Inferior parietal cortex (tissue), 1 donor: Measurements from ENCODE around the gene LIN9.

Experiments
- DNase-seq: peaks from one replicate; pipeline ENCODE4 v3.0.0-alpha.2; 2016; ENCODE audit errors: extremely low spot score

LIN9 gene

DNA sequence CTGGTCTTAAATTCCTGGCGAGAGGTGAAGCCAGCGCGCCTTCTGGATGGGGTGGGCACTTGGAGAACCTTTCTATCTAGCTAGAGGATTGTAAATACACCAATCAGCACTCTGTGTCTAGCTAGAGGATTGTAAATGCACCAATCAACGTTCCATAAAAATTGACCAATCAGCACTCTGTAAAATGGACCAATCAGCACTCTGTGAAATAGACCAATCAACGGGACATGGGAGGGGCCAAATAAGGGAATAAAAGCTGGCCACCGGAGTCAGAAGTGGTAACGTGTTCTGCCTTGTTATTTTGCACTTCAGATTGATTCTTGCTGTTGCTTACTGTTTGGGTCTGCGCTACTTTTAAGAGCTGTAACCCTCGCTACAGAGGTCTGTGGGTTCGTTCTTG is 12.0 kb upstream of the LIN9 start:
- DNase-seq: no peak

DNA sequence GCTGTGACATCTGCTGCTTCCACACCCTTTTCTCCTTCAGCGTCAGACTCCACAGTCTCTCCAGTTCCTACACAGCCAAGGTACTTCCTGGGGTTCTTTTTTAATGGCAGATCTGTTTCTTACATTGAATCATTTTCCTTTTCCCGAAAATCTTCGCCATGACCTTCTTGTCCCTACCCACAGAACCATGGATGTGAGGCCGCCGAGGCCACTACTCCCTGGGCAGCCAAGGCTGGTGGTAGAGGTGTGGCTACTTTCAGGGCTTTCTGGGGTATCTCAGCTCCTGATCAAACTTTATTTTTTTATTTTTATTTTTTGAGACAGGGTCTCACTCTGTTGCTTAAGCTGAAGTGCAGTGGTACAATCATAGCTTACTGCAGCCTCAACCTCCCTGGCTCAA is 9.5 kb upstream of the LIN9 start:
- DNase-seq: no peak

DNA sequence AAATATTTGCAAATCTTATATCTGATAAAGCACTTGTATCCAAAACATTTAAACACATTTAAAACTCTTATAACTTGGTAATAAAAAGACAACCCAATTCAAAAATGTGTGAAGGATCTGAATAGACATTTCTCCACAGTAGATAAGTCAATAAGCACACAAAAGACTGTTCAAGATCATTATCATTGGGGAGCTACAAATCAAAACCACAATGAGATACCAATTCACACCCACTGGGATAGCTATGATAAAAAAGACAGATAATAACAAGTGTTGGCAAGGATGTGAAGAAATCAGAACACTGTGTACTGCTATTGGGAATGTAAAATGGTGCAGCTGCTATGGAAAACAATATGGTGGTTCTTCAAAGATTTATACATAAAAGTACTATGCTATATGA is 5.1 kb upstream of the LIN9 start:
- no peak for DNase-seq

DNA sequence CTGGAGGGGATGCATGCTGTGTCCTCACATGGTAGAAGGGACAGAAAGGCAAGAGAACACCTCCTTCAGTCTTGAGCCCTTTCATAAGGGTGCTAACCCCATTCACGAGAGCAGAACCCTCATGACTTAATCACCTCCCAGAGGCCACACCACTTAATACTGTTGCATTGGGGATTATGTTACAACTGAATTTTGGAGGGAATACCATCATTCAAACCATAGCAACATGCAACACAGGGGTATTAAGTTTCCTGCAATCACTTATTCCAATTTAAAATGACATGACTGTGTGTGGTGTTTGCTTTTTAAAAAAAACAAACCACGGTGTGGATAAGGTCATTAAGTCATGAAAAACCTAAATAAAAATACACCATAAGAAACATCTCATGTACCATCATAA is 3.1 kb upstream of the LIN9 start:
- DNase-seq: no peak

DNA sequence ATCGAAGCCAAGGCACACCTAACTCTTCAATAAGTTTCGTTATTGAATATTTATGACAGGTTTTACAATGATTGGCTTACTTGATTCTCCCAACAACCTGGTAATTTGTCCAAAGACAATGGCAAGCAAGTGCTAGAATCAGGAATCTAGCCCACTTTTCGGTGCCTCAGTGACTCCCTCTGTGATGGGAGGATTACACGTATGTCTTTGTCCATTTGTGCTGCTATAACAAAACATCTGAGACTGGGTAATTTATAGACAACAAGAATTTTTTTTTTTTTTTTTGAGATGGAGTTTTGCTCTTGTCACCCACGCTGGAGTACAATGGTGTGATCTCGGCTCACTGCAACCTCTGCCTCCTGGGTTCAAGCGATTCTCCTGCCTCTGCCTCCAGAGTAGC is 2.4 kb upstream of the LIN9 start:
- DNase-seq: no peak

DNA sequence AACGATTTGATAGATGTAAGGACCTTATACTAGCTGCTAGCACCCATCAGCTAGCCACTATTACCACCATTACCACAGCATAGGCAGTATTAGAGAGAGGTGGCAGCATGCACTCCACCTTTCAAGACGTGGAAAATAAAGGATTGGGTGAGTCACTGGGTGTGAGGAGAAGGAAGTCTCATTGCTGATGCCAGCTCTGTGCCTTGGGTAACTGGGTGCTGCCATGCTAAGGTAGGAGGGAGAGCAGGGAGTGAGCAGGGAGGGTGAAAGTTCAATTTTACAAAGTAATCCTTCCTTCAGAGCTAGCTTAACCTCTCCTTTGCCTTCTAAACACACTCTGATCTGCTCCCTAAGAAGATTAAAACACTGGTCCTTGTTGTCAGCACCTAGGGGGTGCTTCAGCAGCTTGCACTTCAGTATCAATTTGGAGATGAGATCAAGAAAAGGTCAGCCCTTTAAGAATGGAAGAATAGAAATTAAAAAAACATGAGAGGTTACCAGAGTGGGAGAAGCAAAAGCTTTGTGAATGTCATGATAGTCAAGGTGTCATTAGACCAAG is 1.8 kb upstream of the LIN9 start:
- no peak for DNase-seq

DNA sequence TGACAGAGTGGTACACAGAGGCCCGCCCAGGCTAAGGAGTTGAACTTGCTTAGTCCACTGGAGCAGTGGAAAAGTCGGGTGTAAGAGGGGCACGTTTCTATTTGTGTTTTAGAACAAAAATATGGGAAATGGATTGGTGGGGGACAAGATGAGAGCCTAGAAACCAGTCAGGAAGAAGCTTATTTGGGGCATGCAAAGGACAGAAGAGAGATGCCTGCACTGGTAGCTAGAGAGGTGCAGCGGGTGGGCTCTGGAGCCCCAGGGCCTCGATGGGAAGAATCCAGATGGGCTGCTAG is 1.2 kb upstream of the LIN9 start:
- no peak for DNase-seq

DNA sequence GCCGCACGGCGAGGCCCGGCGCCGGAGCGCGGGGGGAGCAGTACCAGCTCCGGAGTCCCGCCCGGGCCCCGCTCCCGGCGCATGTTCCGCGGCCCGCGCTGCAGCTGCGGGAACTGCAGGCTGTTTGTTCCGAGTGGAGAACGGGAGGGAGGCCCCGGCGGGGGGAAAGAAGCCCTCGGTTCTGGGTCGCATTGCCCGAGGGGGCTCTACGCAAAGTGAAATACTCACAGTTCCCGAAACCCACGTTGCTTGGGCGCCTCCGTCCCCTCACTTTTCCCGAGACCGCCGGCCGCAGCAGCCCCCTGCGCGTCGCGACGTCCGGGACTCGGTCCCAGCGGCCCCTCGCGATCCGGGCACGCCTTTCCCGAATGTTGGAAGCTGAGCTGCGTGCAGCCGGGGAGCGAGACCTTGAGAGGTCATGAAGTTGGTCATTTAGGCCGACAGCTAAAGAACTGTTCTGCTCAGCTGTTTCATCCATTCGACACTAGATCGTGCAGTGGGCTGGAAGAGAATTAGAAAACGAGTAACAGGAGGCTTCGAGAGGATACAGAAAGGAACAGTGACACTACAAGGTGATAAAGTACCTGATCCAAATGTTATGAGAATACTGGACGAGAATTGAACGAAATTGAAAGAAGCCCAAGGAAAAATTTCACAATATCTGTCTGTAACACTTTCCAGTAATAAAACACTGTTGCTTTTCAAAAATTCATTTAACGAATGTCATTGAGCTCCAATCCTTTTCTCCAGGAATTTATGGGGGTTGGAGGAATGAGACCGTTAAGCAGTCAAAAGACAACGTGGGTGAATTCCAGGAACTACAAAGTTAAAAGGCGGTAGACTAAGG is 657 bp upstream of the LIN9 start:
- peak; percentile 32 for DNase-seq

DNA sequence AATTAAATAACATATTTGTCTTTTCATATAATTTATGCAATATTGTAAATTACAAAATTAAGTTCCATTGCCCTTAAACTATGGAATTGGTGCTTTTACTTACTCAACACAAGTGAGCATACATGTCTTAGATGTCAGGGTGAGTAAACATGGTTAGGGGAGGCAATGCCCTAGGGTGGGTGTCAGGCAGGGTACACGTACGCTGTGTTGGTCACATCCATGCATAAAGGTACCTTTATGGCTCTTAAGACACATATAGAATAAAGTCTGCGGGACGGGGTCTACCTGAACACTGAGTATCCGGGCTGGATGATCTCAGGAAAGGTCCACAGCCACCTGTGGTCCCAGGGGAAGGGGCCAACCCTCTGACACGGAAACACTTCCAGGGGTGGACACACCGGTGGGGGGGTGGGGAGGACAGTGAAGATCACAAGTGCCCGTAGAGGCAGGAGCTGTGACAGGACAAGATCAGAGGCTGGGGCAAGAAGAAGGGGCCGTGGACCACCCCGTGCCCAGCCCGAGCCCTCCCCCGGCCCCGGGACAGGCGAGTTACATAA is 720 bp downstream of the LIN9 start:
- DNase-seq: no peak

DNA sequence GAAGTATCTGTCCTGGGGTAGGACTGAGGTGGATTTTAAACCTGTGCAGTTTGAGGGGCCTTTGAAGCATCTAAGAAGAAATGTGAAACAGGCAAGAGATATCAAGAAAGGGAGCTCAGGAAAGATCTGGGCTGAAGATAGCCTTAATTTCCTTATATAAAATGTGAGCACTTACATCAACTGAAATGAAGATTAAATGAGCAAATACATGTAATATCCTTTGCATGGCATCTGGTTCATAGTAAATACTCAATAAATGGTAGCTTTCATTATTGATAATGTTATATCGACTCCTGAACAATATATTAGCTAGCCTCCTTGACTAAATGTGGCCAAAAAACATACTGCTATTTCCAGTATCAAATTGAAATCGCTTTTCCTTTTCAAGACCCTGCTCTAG is 2.5 kb downstream of the LIN9 start:
- DNase-seq: no peak

DNA sequence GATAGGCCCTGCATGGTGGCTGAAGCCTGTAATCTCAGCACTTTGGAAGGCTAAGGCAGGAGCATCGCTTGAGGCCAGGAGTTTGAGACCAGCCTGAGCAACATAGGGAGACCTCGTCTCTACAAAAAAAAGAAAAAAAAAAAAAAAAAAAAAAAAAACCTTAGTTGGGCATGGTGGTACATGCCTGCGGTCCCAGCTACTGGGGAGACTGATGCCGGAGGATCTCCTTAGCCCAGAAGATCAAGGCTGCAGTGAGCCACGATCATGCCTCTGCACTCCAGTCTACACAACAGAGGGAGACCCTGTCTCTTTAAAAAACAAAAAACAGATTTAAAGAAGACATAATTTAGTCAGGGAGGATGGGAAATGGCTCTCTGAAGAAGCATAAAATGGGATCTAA is 3.8 kb downstream of the LIN9 start:
- no peak for DNase-seq

DNA sequence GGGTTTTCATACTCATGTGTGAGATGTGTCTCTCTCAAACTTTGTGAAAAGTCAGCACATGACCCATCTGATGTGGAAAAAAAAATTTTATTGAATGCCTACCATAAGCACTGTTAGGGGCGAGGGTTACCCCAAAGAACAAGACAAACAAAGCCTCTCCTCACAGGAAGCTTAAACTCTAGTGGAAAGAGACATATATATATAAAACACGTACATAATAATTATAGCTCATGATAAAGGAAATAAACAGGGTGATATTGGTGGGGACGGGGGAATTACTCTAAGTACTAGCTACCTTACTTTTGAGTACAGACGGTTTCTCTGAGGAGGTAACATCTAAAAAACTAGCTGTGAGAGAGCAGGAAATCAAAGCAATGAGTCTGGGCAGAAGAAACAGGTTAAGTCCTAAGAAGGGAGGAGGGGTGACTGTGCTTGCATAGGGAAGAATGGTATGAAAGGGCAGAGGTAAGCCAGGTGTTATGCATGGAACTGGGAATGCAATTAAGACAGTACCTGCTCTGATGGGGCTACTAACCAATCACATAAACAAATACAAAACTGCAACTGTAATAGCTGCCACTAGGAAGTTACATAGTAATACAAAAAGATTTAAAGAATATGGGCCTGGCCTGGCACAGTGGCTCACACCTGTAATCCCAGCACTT is 4.5 kb downstream of the LIN9 start:
- no peak for DNase-seq

DNA sequence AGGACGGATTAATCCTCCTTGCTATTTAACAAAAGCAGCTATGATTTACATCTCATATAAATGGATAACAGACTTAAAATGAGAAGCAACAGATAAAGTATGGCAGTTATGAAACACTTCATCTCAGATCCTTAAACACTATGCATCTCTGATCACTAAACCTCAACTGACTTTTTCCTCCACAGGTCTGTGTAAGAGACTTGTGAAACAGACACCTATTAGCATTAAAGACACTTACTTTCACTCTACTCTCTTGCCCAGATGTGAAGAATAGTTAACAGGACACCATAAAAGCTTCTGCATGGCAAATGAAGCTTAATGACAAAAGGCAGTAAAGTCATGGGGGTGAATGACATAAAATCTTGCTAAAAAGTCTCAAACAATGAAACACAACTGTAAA is 6.2 kb downstream of the LIN9 start:
- no peak for DNase-seq

DNA sequence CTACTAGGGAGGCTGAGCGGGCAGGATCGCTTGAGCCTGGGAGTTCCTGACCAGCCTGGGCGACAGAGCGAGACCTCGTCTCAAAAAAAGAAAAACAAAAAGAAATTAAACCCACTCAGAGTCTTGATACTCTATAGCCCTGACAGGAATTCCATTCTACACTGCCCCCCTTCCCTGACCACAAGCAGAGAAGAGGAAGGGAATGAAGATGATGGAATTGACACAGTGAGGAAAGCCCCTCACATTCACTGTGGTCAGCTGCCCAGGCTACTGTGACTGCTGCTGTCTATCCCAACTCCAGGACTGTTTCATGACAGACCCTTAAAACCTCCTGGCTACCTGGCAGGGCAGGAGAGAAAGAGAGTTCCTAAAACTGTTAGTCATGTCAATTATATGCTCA is 12.1 kb downstream of the LIN9 start:
- DNase-seq: no peak

DNA sequence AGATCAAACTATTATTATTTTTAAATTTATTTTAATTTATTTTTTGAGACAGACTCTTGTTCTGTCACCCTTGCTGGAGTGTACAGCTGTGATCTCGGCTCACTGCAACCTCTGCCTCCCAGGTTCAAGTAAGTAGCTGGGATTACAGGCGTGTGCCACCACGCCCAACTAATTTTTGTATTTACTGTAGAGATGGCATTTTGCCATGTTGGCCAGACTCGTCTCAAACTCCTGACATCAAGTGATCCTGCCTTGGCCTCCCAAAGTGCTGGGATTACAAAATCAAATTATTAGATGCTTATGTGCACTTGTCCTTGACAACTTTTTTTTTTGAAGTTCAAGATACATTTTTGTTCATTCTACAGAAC is 15.4 kb downstream of the LIN9 start:
- DNase-seq: no peak

DNA sequence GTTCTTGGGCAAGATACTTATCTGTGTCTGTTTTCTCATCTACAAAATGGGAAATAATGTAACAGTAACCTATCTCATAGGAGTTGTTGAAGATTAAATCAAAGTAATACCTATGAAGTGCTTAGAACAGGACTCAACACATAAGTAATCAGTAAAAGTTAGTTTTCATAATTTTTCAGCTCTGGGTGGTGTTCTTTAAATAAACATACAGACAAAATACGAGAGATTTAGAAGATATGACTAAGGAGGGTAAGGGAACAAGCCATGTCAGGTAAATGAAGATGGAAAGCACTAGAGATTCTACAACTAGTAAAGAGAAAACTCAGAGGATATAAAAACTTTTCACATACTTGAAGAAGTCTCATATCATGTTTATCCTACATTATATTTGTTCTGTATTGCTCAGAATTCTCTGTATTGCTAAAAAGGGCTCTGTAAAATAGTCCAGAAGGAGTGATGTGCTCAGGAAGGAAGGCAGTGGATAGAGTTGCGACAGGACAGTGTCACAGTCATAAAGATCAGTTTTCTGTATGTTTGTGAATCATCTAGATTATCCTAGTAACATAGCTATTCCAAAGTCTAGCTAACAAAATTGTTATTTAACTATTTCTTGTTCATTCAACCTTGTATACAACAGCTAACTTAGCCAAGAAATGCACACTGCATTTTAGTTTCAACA is 16.0 kb downstream of the LIN9 start:
- no peak for DNase-seq

DNA sequence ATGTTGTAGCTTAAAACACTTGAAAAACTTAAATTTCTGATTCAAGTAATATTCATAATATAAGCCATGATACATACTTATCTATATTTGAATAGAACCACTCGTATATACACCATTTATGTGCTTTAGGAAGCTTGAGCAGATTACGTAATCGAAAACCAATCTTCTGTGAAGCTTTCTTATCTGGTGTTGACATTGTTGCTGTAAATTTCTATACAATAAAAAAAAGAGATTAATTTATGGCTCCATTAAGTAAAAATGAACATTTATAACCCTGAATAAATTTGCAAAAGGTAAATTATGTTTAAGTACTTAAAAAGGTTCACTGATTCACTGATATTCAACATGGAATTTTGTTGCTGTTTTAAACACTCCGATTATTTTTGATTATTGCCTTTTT is 21.4 kb downstream of the LIN9 start:
- no peak for DNase-seq

DNA sequence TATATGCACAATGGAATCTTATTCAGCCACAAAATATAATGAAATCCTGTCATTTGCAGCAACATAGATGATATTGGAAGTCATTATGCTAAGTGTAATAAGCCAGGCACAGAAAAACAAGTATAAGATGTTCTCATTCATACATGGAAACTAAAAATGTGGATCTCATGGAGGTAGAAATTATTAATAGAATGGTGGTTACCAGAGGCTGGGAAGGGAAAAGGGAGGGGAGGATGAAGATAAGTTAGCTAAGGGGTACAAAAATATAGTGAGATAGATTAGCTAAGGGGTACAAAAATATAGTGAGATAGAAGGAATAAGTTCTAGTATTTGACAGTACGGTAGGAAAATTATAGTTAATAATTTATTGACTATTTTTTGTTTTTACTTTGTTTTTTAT is 27.9 kb downstream of the LIN9 start:
- DNase-seq: no peak

DNA sequence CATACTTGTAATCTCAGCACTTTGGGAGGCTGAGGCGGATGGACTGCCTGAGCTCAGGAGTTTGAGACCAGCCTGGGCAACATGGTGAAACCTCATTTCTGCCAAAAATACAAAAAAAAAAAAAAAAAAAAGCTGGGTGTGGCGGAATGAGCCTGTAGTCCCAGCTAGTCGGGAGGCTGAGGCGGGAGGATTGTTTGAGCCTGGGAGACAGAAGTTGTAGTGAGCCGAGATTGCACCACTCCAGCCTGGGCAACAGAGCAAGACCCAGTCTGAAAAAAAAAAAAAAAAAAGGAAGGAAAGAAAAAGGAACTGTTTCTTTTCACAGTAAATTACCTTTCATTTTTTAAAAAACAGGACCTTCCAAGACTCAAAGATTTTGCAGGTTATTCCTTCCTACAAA is 29.5 kb downstream of the LIN9 start:
- no peak for DNase-seq

DNA sequence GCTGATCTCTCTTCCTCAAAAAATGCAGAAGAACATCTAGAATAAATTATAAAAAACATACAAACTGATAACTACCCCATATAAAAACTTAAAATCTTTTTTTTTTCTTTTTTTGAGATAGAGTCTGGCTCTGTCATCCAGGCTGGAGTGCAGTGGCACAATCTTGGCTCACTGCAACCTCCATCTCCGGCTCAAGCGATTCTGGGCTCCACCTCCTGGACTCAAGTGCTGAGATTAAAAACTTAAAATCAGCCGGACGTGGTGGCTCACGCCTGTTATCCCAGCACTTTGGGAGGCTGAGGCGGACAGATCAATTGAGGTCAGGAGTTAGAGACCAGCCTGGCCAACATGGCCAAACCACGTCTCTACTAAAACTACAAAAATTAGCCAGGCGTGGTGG is 31.1 kb downstream of the LIN9 start:
- DNase-seq: no peak

DNA sequence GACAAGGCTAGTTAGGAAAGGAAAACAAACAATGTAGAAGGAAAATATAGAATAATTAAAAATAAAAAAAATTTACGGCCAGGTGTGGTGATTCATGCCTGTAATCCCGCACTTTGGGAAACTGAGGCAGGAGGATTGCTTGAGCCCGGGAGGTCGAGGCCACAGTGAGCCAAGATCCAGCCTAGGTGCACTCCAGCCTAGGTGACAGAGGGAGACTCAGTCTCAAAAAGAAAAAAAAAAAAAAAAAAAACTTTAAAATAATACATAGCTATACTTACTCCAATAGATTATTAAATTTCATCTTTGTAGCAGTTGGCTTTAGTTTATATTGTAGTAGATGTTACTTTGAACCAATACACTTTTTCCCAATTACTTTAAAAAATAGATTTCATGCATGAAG is 32.0 kb downstream of the LIN9 start:
- no peak for DNase-seq

DNA sequence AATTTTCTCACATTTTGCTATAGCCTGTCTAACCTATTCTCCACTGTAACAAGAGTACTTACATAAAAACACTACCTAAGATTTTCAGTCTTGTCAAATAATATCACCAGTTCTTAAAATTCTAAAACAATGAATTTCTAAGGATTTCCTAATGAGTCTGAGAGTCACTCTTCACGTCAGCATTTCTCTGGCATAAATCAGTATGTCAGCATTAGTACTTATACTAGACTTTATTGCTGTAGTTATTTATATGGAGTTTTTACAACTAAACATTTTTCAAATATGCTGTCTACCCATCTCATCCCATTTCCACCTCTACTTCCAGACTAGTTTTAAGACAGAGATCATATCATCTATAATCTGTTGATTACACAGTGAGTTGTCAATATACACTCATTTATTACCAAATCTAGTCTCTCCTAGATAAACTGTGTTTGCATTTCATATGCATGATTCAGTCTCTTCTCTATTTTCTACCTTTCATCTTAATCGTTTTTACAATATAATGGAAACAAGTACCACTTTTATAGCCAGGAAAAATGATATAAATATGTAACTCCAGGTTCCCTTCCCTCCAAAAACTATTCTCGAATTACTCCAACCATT is 32.8 kb downstream of the LIN9 start:
- no peak for DNase-seq
